Esophagus muscularis mucosa (tissue), 4 donors: Measurements from ENCODE around the gene MNT.

ENCODE experiments used
- CTCF ChIP-seq, 3 experiments: fragments of 200-600 bp in 2 of 3; fragments of 450-650 bp in 1 of 3; sonication (generic) in 2 of 3; IDR thresholded peaks; one replicate each; pipeline ENCODE4 v1.5.1; 2017 to 2019; ENCODE audit warnings: antibody characterized with exemption in 3 of 3, mild to moderate bottlenecking in 2 of 3, moderate library complexity in 1 of 3
- EP300 ChIP-seq: sonication (generic); formaldehyde crosslinking; IDR thresholded peaks from one replicate; pipeline ENCODE4 v1.6.1; 2017; ENCODE audit warnings: antibody characterized with exemption
- POLR2AphosphoS5 ChIP-seq, 2 donors: sonication (generic); formaldehyde crosslinking; IDR thresholded peaks; one replicate each; pipeline ENCODE4 v1.6.1; 2017; ENCODE audit warnings: antibody characterized with exemption in 2 of 2

- no peak for TF ChIP-seq CTCF (IDR thresholded peaks at IDR 0.05)
- TF ChIP-seq EP300 = no peak
- no peak for TF ChIP-seq POLR2AphosphoS5 (IDR thresholded peaks at IDR 0.05)
Observed at GRCh38 chr17:2388683-2389055, 12.2 kb downstream of the MNT start.
